IMR-90 (cell line): ENCODE data around the gene DPH3.

Source experiments
- CEBPB ChIP-seq: IDR thresholded peaks from 2 replicates; pipeline ENCODE4 v1.6.1; 2012; ENCODE audit warnings: low read depth, low read length, improper control_type of control experiment
- CTCF ChIP-seq: conservative IDR thresholded peaks from 2 replicates; pipeline ENCODE4 v1.5.1; 2012; ENCODE audit warnings: mild to moderate bottlenecking, low read depth, low read length, improper control_type of control experiment
- FOS ChIP-seq: fragments of 150-350 bp; IDR thresholded peaks from 2 replicates; pipeline ENCODE4 v1.6.1; 2016; ENCODE audit warnings: low read depth, low read length
- MXI1 ChIP-seq: IDR thresholded peaks from 2 replicates; pipeline ENCODE4 v1.6.1; 2012; ENCODE audit warnings: low read depth, mild to moderate bottlenecking, low read length, moderate library complexity, borderline replicate concordance
- POLR2A ChIP-seq: IDR thresholded peaks from 2 replicates; pipeline ENCODE4 v1.6.1; 2012; ENCODE audit warnings: mild to moderate bottlenecking, low read depth, low read length
- RFX5 ChIP-seq: IDR thresholded peaks from 2 replicates; pipeline ENCODE4 v1.8.0; 2012; ENCODE audit warnings: low read depth, mild to moderate bottlenecking, low read length, moderate library complexity
- SMC3 ChIP-seq: fragments of 150-350 bp; IDR thresholded peaks from 2 replicates; pipeline ENCODE4 v1.6.1; 2016; ENCODE audit warnings: low read depth, mild to moderate bottlenecking, antibody characterized with exemption, low read length, moderate library complexity

- no peak for TF ChIP-seq MXI1
- TF ChIP-seq CEBPB: no peak
- no peak for TF ChIP-seq POLR2A
- TF ChIP-seq CTCF: no peak
- TF ChIP-seq FOS: no peak
- TF ChIP-seq SMC3: no peak
- TF ChIP-seq RFX5: no peak
These were observed 32.8 kb downstream of the DPH3 start for GRCh38 chr3:16231983-16232382.
